Bronchial epithelial cell (primary cell): ENCODE measurements around the gene UVRAG. TPM values are rescaled to one million over a fixed set of nuclear protein-coding genes. Genes with fewer than 3 reads are reported as not detected.

Experiments used
- DNase-seq: peaks from one replicate; pipeline ENCODE4 v3.0.0-alpha.2; 2010; ENCODE audit warnings: low read depth
- FAIRE-seq: peaks from 2 replicates; lab custom pipeline; 2011; peaks lifted over from hg19 to GRCh38; lab: Jason Lieb, UNC
- H3K27me3 ChIP-seq: 2 replicates; pipeline ENCODE4 v1.5.1; 2011; ENCODE audit warnings: low read length; ENCODE audit not compliant: control insufficient read depth, insufficient read depth
- H3K36me3 ChIP-seq: 2 replicates; pipeline ENCODE4 v1.5.1; 2011; ENCODE audit warnings: low read length; ENCODE audit not compliant: control insufficient read depth, insufficient read depth
- H3K4me3 ChIP-seq: 2 replicates; pipeline ENCODE4 v1.5.1; 2011; ENCODE audit warnings: mild to moderate bottlenecking, low read depth, low read length, control low read depth
- total RNA-seq: library from RNA; depleted of rRNA; stranded (reverse); fragments of >200 nt; gene quantifications from 2 replicates; pipeline ENCODE4 v1.2.1, GENCODE V29; 2014
- TF ChIP-seq, protein P1 (sequence below): IDR thresholded peaks from 2 replicates; pipeline ENCODE4 v1.5.1; 2011; ENCODE audit warnings: mild to moderate bottlenecking, moderate library complexity, low read length, control low read depth, inconsistent platforms; ENCODE audit not compliant: insufficient read depth, severe bottlenecking

Gene UVRAG
- total RNA-seq, 1 donor from 2014 or later = 11.1 TPM

DNA sequence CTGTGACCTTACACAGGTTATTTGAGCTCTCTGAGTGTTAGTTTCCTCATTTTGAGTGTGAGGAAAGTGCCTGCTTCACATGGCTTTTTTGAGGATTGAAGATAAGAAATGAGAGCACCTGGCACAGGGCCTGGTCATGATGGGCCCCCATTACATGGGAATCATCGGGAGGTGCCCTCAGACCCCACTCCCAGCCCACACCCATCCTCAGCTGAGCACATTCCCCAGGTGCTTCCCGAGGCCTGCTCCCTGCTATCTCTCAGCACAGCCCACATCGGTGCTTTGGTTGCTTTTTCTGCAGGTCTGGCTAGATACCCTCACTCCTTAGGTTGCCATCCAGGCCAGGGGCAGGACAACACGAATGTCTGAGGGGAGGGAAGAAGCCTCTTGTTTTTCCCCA, 29.8 kb upstream of the UVRAG start:
- Histone ChIP-seq H3K4me3 (no peak overlapping the region), H3K27me3 (no peaks in the 10 kb centered on the region), H3K36me3 (peaks cover 2% of the 10 kb centered on the region)
- no peak for FAIRE-seq
- TF ChIP-seq, protein P1, sequence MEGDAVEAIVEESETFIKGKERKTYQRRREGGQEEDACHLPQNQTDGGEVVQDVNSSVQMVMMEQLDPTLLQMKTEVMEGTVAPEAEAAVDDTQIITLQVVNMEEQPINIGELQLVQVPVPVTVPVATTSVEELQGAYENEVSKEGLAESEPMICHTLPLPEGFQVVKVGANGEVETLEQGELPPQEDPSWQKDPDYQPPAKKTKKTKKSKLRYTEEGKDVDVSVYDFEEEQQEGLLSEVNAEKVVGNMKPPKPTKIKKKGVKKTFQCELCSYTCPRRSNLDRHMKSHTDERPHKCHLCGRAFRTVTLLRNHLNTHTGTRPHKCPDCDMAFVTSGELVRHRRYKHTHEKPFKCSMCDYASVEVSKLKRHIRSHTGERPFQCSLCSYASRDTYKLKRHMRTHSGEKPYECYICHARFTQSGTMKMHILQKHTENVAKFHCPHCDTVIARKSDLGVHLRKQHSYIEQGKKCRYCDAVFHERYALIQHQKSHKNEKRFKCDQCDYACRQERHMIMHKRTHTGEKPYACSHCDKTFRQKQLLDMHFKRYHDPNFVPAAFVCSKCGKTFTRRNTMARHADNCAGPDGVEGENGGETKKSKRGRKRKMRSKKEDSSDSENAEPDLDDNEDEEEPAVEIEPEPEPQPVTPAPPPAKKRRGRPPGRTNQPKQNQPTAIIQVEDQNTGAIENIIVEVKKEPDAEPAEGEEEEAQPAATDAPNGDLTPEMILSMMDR = no peak
- no peak for DNase-seq

DNA sequence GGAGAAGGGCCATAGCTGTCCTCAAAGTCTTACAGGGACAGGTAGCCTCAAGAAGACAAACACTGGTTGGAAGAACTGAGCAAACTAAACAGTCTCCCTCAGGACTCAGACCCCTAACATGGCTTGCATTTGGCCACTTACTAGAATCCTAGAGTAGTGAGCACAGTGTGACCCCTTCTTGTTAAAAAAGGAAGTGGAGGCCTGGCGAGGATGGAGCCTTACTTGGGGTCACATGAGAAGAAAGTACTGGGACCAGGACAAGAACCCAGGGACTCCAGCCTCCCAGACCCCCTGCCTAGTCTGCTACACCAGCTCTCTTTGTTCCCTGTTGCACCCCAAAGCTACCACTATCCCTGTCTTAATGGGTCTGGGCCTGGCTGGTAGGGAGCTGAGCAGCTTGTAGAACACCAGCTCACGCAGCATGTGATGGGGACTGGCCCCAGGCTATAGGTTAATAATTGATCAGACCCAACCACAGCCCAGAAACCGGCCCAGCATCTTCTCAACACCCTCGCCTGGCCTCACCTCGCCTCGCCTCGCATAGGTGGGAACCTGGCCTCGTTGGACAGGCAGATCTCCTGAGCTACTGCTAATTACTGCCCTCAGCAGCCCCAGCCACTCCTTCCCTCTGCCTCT, 28.8 kb upstream of the UVRAG start:
- FAIRE-seq = no peak
- DNase-seq = no peak
- TF ChIP-seq, protein P1 = no peak
- Histone ChIP-seq H3K36me3 (peaks cover 2% of the 10 kb centered on the region), H3K4me3 (no peak overlapping the region), H3K27me3 (no peaks in the 10 kb centered on the region)

DNA sequence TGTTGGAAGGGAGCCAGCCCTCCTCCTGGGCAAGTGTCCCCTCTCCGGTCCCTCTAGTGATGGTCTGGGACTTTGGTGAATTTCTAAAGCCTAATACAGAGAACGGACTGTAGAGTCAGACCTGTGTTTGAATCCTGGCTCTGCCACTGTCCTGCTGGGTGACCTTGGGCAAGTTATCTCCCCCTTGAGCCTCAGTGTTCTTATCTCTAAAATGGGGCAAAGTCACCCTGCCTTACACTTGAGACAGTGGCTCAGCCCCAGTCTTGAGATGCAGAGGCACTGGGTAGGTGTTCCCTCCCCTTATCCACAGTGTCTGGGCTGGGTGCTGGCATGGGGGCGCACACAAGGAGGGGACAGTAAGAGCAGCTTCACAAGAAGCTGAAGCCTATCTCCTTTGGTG, 25.5 kb upstream of the UVRAG start:
- TF ChIP-seq, protein P1 = no peak
- Histone ChIP-seq H3K36me3 (peaks cover 1% of the 10 kb centered on the region), H3K4me3 (no peak overlapping the region), H3K27me3 (no peaks in the 10 kb centered on the region)
- FAIRE-seq = no peak
- no peak for DNase-seq

DNA sequence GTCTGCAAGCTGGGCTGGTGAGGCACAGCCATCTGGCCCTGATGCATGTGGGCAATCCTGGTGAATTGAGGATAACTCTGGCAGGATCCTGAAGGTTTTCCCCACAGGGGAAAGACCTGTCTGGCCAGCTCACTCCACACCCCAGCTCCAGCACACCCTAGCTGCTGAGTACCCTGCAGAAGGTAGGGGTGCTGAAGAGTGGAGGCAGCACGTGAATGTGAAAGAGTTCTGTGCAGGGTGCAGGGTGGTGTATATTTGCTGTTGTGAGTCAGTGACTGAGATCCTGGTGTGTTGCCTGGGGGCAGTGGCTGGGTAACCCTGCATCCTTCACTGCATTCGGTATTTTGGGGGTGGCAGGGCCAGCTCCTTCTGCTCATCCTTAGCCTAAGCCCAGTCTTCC, 24.0 kb upstream of the UVRAG start:
- no peaks in the 10 kb centered on the region for H3K27me3 ChIP-seq
- TF ChIP-seq, protein P1 = no peak
- H3K4me3 ChIP-seq = no peak overlapping the region
- FAIRE-seq = no peak
- no peaks in the 10 kb centered on the region for H3K36me3 ChIP-seq
- peak; percentile 81 for DNase-seq

DNA sequence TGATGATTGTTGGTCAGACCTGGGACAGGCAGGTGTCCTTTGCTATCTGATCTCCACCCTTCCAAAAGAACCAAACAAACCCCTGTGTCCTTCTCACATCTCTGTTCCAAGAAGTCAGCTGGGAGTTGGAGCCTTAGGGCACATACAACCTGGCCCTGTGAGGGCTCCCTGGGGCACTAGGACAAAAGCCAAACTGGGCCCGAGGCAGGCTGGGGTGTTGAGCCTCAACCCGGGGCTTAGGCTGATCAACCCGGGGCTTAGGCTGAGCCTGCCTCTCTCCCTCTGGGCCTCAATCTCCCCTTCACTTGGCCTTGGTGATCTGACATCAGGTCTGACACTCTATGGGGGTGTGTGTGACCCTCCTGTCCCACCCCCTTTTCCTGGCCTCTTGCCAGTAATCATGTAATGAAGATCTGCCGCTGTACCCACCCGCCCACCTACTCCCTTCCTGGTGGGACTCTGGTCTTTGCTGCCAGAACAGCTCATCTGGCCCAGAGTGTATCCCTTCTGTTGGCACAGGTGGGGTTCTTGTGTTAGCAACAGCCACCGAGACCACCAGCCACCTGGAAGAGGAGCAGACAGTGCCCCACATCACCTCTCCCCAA, 22.8 kb upstream of the UVRAG start:
- TF ChIP-seq, protein P1 = no peak
- Histone ChIP-seq H3K4me3 (no peak overlapping the region), H3K36me3 (peaks cover 1% of the 10 kb centered on the region), H3K27me3 (no peaks in the 10 kb centered on the region)
- FAIRE-seq (no peak), DNase-seq (no peak)
